Ovary (tissue), 3 donors: Measurements from ENCODE around the gene TFG.

Source experiments
- CTCF ChIP-seq, 3 donors: fragments of 450-650 bp in 2 of 3; fragments of 200-600 bp in 1 of 3; IDR thresholded peaks; one replicate each; pipeline versions ENCODE4 v1.5.1 to v1.8.0; 2016 to 2022; ENCODE audit warnings: antibody characterized with exemption in 3 of 3, mild to moderate bottlenecking in 1 of 3
- POLR2A ChIP-seq: fragments of 450-650 bp; IDR thresholded peaks from one replicate; pipeline ENCODE4 v1.6.1; 2017; ENCODE audit warnings: antibody characterized with exemption, mild to moderate bottlenecking, moderate library complexity
- donor health status: DM: no; HTN: no; CAD: no.

GRCh38 chr3:100745617-100746016, 36.3 kb downstream of the TFG start:
- TF ChIP-seq CTCF (IDR thresholded peaks at IDR 0.05) = no peak
- no peak for TF ChIP-seq POLR2A
